NCI-H1092 treated with DMSO at 0.1 percent for 48 hours (cell line): ENCODE measurements around the gene CCND2.
A peak's percentile ranks its signal among the peaks of the same experiment; 100 is the strongest.

Experiments
- DNase-seq: peaks from one replicate; lab custom pipeline; 2025; lab: John Stamatoyannopoulos, UW

Gene CCND2

GRCh38 chr12:4289998-4290790 is 16.6 kb downstream of the CCND2 start:
- no peak for DNase-seq

DNA sequence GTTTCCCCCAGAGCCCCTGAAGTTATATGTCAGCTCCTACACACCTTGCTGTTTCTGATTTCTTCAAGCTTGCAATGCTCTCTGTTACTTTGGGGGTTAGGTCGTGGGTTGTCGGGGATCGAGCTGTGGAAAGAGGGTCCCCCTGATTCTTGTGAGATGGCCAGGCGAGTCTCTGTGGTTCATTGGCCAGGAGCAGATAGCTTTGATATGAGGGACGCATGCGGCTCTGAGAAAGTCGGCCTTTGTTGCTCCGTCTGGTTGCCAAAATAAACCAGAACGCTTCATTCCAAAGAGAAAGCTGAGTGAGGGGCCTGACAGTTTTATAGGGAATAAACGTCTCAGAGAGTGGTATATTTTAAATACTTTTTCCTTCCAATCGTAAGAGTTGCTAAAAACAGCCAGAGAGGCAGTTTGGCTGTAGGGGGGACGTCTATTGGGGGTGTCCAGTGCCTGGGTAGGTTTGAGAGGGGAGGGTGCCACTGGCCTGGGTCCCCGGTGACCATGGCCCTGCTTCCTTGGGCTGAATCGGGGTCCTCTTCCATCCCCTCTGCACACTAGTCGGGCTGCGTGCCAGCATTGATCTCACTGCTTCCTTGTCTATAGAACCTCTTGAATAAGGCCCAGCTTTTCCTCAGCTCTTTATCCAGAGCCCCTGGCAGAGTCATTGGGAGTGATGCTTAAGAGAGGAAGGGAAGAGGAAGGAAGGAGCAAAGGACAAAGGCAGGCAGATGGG is 18.9 kb downstream of the CCND2 start:
- DNase-seq = no peak

- no peak for DNase-seq
Measured at GRCh38 chr12:4293299-4293965, 19.9 kb downstream of the CCND2 start.

DNA sequence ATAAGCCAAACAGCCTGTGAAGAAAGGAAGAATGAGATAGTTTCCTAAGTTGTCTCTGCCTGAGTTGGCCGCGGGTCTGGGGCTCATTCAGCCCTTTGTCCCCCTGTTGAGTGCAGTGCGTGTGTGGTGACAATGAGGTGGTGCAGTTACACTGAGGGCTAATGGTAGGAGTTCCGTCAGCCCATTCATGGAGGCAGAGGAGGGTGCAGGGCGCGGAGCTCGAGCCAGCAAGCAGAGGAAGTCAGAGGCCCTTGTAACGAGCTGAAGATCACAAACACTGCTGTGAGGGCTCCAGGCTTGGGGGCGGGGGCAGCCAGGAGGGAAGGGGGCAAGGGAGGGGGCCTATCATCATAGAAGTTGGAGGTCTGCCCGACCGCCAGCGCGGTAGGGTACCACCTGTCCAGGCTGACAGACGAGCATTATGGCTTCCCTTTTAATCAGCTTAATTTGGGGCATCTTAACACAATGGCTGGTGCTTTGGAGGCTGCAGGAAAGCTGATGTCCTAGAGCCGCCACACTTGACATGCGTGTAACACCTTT is 20.5 kb downstream of the CCND2 start:
- no peak for DNase-seq

GRCh38 chr12:4296751-4297150 is 23.2 kb downstream of the CCND2 start:
- DNase-seq = no peak

DNA sequence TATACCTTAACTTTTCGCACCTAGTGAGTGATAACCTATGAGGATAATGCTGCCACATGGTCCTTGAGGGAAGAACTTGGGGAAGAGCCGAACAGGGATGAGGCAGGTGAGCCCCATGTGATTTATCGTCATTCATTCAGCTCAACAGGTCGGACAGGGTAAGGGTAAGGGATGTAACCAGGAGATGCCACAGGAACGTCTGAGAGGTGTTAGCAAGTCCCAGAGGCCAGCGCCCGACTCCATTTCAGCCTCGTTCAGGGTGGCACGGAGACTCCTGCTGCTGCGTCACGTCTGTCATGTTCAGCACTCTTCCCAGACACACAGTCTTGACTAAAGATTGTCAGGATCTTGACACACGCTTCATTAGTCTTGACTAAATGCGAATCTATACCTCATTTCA is 24.1 kb downstream of the CCND2 start:
- no peak for DNase-seq

DNA sequence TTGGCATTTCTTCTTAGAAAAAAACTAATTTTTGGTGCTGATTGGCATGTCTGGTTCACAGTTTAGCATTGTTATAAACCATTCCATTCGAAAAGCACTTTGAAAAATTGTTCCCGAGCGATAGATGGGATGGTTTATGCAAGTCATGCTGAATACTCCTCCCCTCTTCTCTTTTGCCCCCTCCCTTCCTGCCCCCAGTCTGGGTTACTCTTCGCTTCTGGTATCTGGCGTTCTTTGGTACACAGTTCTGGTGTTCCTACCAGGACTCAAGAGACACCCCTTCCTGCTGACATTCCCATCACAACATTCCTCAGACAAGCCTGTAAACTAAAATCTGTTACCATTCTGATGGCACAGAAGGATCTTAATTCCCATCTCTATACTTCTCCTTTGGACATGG is 27.3 kb downstream of the CCND2 start:
- DNase-seq = no peak

DNA sequence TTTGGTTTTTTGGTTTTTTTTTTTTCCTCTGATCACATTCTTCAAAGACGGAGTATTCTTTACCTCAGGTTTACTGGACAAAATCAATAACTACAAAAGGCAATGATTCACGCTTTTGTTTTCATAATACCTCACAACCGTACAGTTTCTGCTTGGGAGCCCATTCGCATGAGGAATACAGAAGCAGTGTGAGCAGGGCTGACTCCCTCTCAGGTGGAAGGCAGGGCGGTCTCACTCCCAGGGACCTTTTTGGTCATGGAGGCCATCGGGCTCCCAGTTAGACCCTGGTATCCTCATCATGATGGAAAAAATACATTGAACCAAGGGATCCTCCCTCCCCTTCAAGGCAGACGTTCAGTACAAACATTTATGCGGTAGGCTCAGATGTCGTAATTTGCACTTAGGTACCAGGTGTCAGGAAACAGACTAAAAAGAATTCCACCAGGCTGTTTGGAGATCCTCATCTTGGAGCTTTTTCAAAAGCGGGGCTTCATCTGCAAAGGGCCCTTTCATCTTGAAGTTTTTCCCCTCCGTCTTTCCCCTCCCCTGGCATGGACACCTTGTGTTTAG is 28.5 kb downstream of the CCND2 start:
- no peak for DNase-seq

DNA sequence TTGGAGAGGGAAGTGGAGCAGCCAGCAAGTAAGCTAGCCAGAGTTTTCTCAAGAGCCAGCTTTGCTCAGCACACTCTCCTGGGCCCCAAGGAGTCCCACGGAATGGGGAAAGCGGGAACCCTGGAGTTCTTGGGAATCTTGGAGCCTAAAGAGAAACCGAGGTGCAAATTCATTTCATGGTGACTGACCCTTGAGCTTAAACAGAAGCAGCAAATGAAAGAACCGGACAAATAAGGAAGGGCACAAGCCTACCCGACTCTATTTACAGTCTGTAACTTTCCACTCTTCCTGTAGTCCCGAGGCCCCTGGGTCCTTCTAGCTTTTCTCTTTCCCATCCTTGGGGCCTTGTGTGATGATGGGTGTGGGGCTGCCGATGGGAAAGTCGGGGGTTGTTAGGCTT is 29.3 kb downstream of the CCND2 start:
- DNase-seq = no peak

DNA sequence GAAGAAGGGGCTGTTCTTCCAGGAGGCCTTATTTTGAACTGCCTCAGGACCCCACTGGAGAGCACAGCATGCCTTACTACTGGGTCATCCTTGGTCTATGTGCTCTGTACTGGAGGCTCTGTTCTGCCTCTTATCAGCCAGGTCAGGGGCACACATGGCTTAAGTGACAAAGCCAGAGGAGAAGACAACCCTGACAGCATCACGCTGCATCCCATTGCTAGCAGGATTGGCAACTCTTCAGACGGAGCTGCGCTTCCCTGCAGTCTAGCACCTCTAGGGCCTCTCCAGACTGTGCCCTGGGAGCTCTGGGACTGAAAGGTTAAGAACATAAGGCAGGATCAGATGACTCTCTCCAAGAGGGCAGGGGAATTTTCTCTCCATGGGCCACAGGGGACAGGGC is 30.2 kb downstream of the CCND2 start:
- DNase-seq = no peak

DNA sequence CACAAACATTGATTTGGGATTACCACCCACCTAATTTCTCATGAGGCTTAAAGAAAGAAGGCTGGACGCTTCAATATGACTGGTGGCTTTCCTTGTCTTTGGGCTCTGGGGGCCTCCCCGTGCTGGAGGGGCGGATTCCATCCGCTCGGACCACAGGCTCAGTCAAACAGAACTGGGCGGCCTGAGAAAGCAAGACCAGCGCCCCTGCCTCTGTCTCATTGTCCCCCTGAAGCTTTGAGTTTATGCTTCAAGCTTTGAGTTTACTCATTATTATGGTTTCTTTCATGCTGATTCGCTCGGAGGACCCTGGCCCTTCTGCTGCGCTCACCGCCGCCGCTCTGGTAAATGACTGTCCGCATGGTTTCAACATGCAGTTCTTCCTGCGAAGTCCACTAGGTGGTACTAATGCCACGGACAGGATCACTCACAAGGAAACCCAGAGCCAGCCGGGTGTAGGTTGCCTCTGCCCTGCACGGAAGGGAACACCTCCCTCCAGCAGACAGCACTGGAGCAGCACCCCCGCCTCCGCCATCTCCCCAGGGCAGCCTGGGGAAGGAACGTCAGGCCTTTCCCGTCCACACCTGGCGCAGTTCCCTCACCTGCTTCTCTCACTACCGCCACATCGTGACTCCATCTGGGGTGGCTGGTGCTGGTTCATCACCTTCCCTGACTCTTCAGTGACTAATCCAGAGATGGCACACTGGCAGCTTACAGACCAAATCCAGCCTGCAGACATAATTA is 34.2 kb downstream of the CCND2 start:
- DNase-seq = peak; percentile 64

DNA sequence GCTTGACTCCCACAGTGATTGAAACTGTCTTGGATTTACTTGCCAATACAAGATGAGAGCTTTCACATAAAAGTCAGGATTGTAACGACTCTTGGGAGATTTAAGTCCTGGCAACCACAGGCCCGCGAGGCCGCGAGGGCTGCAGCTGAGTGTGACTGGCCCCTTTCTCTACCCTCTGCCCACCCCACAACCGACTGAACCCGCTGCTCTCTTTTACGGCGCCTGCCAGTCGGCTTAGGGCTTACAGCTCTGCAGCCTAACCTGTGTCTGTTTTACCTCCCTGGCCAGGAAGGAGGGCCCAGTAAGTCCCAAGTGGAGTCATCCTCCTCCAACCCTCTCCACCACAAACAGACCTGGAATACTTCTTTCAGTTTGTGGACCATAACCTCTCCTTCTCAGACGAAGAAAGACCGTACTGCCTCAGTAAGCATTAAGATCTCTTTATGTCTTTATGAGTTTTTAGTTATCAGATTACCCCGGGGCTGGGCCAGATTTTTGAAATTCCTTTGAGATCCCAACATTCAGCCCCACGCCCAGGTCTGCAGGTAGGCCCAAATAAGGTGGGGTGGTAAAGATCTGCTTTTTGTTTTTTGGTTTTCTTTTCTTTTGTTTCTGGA is 34.9 kb downstream of the CCND2 start:
- DNase-seq = no peak

GRCh38 chr12:4311776-4312175 is 38.2 kb downstream of the CCND2 start:
- no peak for DNase-seq

DNA sequence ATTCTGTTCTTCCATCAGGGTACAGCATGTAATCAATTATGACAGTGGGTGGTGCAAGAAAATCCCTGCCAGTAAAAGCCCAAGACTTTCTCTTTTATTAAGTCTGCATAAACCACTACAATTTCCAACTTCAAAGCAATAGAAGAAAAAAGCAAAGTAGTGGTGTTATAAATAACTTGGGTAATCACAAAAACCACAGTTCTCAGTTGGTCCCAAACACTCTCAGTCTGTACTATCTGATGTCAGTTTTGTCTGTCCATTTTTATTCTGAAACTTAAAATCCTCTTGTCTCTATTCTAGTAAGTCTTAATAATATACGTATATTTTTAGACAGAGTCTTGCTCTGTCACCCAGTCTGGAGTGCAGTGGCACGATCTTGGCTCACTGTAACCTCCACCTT is 38.7 kb downstream of the CCND2 start:
- no peak for DNase-seq

DNA sequence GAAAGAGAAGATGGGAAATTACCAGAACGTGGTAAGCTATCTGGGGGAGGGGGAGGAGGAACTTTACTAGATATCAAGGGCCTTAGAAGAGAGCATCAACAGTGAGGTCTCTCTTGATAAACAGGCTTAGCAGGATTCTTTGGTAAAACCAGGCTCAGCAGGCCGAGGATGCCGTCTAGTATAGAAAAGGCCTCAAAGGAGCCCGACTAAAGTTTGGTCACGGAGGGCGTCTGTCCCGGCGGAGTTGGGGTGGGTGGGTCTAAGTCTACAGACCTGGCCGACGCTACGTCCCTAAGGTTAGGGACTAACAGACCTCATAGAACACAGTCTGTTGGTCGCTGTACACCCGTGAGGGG is 46.9 kb downstream of the CCND2 start:
- no peak for DNase-seq

GRCh38 chr12:4320853-4321701 is 47.5 kb downstream of the CCND2 start, which contains the start of gene TIGAR:
TIGAR (plus strand) TSS chr12:4321213; CDS start chr12:4321272, 59 bp downstream.
- DNase-seq = peak; percentile 92

- no peak for DNase-seq
Measured at GRCh38 chr12:4322726-4323125, 49.2 kb downstream of the CCND2 start.
